AG04450 (cell line): Measurements from ENCODE around the gene FRMD4A. TPM values are rescaled to one million over a fixed set of nuclear protein-coding genes. Genes with fewer than 3 reads are reported as not detected.
A peak's percentile ranks its signal among the peaks of the same experiment; 100 is the strongest.
"Not testable (repeated sequence)": the region's sequence is repeated elsewhere in the genome, so short reads cannot be mapped to it uniquely, and the experiment has no call there.

Experiments used
- CTCF ChIA-PET: fragments of 300-600, 350-600 bp; formaldehyde crosslinking; extraction: SDS; loops from one replicate; lab custom pipeline; 2022; ENCODE audit warnings: antibody characterized with exemption, inconsistent platforms; lab: Charles Lee
- POLR2A ChIA-PET: fragments of 350-600 bp; formaldehyde crosslinking; extraction: SDS; loops from one replicate; lab custom pipeline; 2021; ENCODE audit warnings: antibody characterized with exemption, inconsistent platforms; lab: Yijun Ruan, JAX
- DNase-seq: peaks from one replicate; pipeline ENCODE4 v3.0.0-alpha.2; 2011; ENCODE audit warnings: low read depth, low spot score
- H3K27ac ChIP-seq: one replicate; pipeline ENCODE4 v1.5.1; 2012; ENCODE audit warnings: low read depth, low read length, control low read depth
- H3K27me3 ChIP-seq: one replicate; pipeline ENCODE4 v1.6.0; 2012; ENCODE audit warnings: low read length; ENCODE audit not compliant: control insufficient read depth, insufficient read depth
- H3K4me3 ChIP-seq: 2 replicates; pipeline ENCODE4 v1.5.1; 2011; ENCODE audit warnings: mild to moderate bottlenecking, low read depth, low read length, control low read depth
- H3K9me3 ChIP-seq: 2 replicates; pipeline ENCODE4 v1.5.1; 2012; ENCODE audit warnings: low read length; ENCODE audit not compliant: control insufficient read depth, insufficient read depth
- CTCF ChIP-seq: IDR thresholded peaks from 2 replicates; pipeline ENCODE4 v1.5.1; 2011; ENCODE audit warnings: low read depth, low read length, control low read depth, inconsistent platforms
- polyA plus RNA-seq: library from polyadenylated mRNA; depleted of rRNA; stranded (reverse); fragments of >200 nt; gene quantifications from 2 replicates; pipeline ENCODE4 v1.2.3, GENCODE V29; 2011

FRMD4A gene
- polyA plus RNA-seq, 1 experiment, result 45.7 TPM

GRCh38 chr10:13928451-13928850 lies 402.3 kb downstream of the FRMD4A start:
- CTCF ChIA-PET, result no interaction called here

GRCh38 chr10:13925971-13926780 lies 404.5 kb downstream of the FRMD4A start:
- H3K27ac ChIP-seq, result no peak overlapping the region
- ChIA-PET POLR2A (no interaction called here), CTCF (no interaction called here)
- DNase-seq, result no peak
- H3K27me3 ChIP-seq, result no peaks in the 10 kb centered on the region
- no peaks in the 10 kb centered on the region for H3K9me3 ChIP-seq
- no peak for TF ChIP-seq CTCF
- H3K4me3 ChIP-seq, result no peak overlapping the region

More at GRCh38 chr10:13928451-13928850, 402.3 kb downstream of the FRMD4A start:
- POLR2A ChIA-PET, result no interaction called here
- H3K4me3 ChIP-seq, result no peak overlapping the region
- no peaks in the 10 kb centered on the region for H3K27me3 ChIP-seq
- H3K27ac ChIP-seq, result no peak overlapping the region
- TF ChIP-seq CTCF, result no peak
- no peak for DNase-seq
- H3K9me3 ChIP-seq, result no peaks in the 10 kb centered on the region

GRCh38 chr10:13924040-13924725 lies 406.5 kb downstream of the FRMD4A start:
- Histone ChIP-seq H3K4me3 (no peak overlapping the region), H3K27me3 (no peaks in the 10 kb centered on the region), H3K9me3 (no peaks in the 10 kb centered on the region), H3K27ac (peak overlapping the region; percentile 95)
- DNase-seq, result peak; percentile 86
- ChIA-PET POLR2A (interaction anchor here (0.6 to 1.0 kb wide), 5 partner anchors 10 to 86 kb away, joined by 3 to 5 read pairs (median 3); no protein-coding TSS in a partner anchor), CTCF (interaction anchor here (0.6 kb wide), 1 partner anchor 460 kb away, joined by 10 read pairs; no protein-coding TSS in a partner anchor)
- TF ChIP-seq CTCF, result no peak

GRCh38 chr10:13922586-13922985 lies 408.1 kb downstream of the FRMD4A start:
- Histone ChIP-seq H3K27me3 (no peaks in the 10 kb centered on the region), H3K9me3 (no peaks in the 10 kb centered on the region), H3K27ac (no peak overlapping the region), H3K4me3 (no peak overlapping the region)
- DNase-seq, result no peak
- CTCF ChIA-PET, result no interaction called here
- POLR2A ChIA-PET, result no interaction called here
- TF ChIP-seq CTCF, result no peak

- Histone ChIP-seq H3K9me3 (no peaks in the 10 kb centered on the region), H3K27ac (no peak overlapping the region), H3K4me3 (no peak overlapping the region), H3K27me3 (no peaks in the 10 kb centered on the region)
- DNase-seq, result no peak
- ChIA-PET CTCF (no interaction called here), POLR2A (no interaction called here)
- TF ChIP-seq CTCF, result no peak
Observed at GRCh38 chr10:13921941-13922340, 408.8 kb downstream of the FRMD4A start.

GRCh38 chr10:13921131-13921530 lies 409.6 kb downstream of the FRMD4A start:
- DNase-seq, result not testable (repeated sequence)

More at GRCh38 chr10:13921131-13921530, 409.6 kb downstream of the FRMD4A start:
- CTCF ChIA-PET, H3K9me3 ChIP-seq, H3K4me3 ChIP-seq, H3K27me3 ChIP-seq, H3K27ac ChIP-seq: not testable (repeated sequence)
- POLR2A ChIA-PET, result interaction anchor here (0.6 kb wide), 1 partner anchor 40 kb away, joined by 5 read pairs; no protein-coding TSS in a partner anchor
